Jurkat, Clone E6-1 (cell line): ENCODE measurements around the gene CNTN1.

Experiments used
- DNase-seq: peaks from one replicate; pipeline ENCODE4 v3.0.0-alpha.2; 2011; ENCODE audit warnings: low read depth, low spot score
- H3K4me3 ChIP-seq: 2 replicates; pipeline ENCODE4 v1.5.1; 2011; ENCODE audit warnings: mild to moderate bottlenecking, low read length, control low read depth, moderate library complexity

CNTN1 gene

GRCh38 chr12:40993158-40993557 is 300.9 kb downstream of the CNTN1 start:
- H3K4me3 ChIP-seq: no peak overlapping the region
- no peak for DNase-seq

- no peak overlapping the region for H3K4me3 ChIP-seq
- no peak for DNase-seq
Observed at GRCh38 chr12:40996091-40996490, 303.9 kb downstream of the CNTN1 start.

- no peak for DNase-seq
- no peak overlapping the region for H3K4me3 ChIP-seq
Observed at GRCh38 chr12:40999210-40999609, 307.0 kb downstream of the CNTN1 start.

- H3K4me3 ChIP-seq: no peak overlapping the region
- DNase-seq: no peak
Observed at GRCh38 chr12:41008472-41008871, 316.2 kb downstream of the CNTN1 start.

- DNase-seq: no peak
- no peak overlapping the region for H3K4me3 ChIP-seq
Observed at GRCh38 chr12:41011939-41012338, 319.7 kb downstream of the CNTN1 start.

DNA sequence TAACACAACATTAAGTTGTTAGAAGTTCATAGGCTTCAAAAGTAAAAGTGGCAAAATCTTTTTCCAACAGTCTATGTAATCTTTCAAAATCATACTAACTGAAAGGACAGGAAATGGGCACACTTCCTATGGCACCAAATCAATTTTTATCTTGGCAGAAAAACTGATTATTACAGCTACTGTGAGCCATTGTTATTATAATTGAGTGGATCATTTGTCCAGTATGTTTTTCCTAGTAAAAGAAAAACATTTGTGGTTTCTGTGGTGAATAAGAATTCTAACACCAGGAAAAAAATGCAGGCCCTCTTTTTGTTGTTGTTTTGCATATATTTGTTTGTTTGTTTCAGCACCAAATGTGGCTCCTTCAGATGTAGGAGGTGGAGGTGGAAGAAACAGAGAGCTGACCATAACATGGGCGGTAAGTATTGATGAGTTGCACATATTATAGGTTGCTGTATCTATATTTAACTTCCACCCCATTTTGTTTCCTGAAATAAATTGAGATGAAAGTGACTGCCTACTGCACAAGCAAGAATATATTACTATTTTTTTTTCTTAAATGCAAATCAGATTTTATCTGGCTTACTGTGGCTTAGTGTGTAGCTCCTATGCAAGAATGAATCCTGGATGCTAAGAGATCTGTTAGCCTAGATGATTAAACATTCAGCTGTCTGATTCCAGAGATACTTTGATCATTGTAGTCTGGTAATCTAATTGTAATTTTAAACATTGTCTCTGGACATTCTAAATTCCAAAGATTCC is 321.8 kb downstream of the CNTN1 start:
- no peak overlapping the region for H3K4me3 ChIP-seq
- no peak for DNase-seq

DNA sequence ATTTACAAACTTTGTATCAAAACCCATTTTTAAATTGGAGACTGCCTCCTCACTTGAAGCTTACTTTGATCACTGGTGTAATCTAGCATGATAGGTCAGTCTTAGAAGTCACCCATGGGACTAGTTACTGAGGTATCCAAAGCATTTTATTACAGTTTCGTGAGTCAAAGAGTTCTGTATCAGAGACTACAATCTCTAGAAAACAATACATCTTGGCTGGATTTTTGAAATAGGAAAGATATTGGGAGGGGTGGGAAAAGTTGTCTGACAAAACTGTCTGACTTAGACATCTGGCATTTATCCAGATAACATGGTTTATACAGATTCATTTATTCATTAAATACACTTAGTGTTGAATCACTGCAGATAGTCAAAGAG is 322.4 kb downstream of the CNTN1 start:
- DNase-seq: no peak

DNA sequence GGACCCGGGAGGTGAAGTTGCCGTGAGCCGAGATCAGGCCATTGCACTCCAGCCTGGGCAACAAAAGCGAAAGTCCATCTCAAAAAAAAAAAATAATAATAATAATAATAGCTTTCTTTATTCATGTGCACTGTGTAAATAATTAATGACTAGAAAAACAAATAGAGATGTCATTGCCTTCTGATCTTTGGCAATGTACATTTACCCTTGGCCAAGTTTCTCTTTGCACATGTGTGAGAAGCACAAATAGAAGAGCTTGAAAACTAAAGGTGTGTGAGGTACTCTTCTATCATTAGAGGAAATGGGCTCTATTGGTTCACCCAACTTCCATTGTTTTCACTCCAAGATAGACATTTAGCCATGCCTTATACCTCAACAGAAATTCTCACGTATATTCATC is 325.8 kb downstream of the CNTN1 start:
- no peak overlapping the region for H3K4me3 ChIP-seq
- no peak for DNase-seq

More for the DNA sequence above, 322.4 kb downstream of the CNTN1 start:
- no peak overlapping the region for H3K4me3 ChIP-seq

- H3K4me3 ChIP-seq: no peak overlapping the region
- no peak for DNase-seq
Observed at GRCh38 chr12:41019461-41019860, 327.2 kb downstream of the CNTN1 start.

DNA sequence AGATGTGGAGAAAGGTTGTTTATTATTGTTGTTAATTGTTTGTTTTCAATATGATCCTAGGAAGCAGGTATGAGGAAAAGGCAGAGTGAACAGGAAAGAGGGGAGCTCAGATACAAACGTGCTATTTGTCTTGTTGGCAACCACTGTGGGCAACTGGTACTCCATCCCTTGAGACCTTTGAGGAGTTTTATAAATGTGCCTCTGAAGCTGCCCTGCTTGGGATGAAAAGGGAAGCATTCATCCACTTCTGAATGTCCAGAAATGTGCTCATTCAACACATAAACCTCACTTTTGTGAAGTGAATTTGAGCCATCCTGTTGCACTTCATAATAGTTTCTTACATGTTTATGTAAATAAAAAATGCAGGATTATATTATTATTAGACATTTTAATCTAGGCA is 331.6 kb downstream of the CNTN1 start:
- no peak overlapping the region for H3K4me3 ChIP-seq
- DNase-seq: no peak

- no peak for DNase-seq
- H3K4me3 ChIP-seq: no peak overlapping the region
Observed at GRCh38 chr12:41026151-41026550, 333.9 kb downstream of the CNTN1 start.

DNA sequence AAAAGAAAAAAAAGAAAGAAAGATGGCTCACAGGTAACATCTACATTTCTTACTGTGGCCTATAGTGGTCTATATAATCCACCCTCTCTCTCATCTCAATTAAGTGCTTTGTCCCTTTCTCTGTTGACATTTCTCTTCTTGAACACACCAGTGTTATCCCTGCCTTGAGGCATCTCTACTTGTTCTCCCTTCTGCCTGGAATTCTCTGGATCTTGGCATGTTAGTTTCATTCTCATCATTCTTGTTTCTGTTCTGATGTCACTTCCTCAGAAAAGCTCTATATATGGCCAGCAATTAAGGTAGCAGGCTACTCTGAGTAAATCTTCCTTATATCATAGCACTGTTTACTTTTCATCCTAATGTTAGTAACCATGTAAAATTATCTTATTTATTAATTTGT is 340.1 kb downstream of the CNTN1 start:
- no peak for DNase-seq
- no peak overlapping the region for H3K4me3 ChIP-seq

- no peak for DNase-seq
- no peak overlapping the region for H3K4me3 ChIP-seq
Observed at GRCh38 chr12:41034686-41035085, 342.4 kb downstream of the CNTN1 start.

- DNase-seq: no peak
- H3K4me3 ChIP-seq: no peak overlapping the region
Observed at GRCh38 chr12:41039461-41039860, 347.2 kb downstream of the CNTN1 start.

- DNase-seq: no peak
Observed at GRCh38 chr12:41045509-41045908, 353.3 kb downstream of the CNTN1 start.

DNA sequence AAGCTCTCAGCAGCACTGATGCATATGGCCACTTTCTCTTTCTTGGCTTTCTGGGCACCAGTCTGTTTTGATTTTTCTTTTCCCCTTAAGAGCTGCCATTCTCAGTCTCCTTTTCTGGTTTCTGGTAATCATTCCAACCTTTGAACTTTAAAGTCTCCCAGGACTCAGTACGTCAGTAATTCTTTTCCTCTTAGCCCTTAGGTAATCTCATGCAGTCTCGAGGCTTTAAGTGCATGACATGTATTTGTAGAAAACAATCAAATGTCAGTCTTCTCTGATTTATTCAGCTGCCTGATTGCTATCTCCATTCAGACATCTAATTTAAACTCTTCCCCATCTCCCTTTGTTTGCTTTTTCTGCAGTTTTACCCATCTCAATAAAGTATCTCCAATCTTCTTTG is 356.8 kb downstream of the CNTN1 start:
- DNase-seq: no peak
- H3K4me3 ChIP-seq: no peak overlapping the region

More at GRCh38 chr12:41045509-41045908, 353.3 kb downstream of the CNTN1 start:
- no peak overlapping the region for H3K4me3 ChIP-seq

- no peak overlapping the region for H3K4me3 ChIP-seq
Observed at GRCh38 chr12:41051954-41052353, 359.7 kb downstream of the CNTN1 start.

GRCh38 chr12:41052441-41052840 is 360.2 kb downstream of the CNTN1 start:
- DNase-seq: no peak
- no peak overlapping the region for H3K4me3 ChIP-seq

More at GRCh38 chr12:41051954-41052353, 359.7 kb downstream of the CNTN1 start:
- no peak for DNase-seq

- DNase-seq: no peak
- H3K4me3 ChIP-seq: no peak overlapping the region
Observed at GRCh38 chr12:41053046-41053445, 360.8 kb downstream of the CNTN1 start.

DNA sequence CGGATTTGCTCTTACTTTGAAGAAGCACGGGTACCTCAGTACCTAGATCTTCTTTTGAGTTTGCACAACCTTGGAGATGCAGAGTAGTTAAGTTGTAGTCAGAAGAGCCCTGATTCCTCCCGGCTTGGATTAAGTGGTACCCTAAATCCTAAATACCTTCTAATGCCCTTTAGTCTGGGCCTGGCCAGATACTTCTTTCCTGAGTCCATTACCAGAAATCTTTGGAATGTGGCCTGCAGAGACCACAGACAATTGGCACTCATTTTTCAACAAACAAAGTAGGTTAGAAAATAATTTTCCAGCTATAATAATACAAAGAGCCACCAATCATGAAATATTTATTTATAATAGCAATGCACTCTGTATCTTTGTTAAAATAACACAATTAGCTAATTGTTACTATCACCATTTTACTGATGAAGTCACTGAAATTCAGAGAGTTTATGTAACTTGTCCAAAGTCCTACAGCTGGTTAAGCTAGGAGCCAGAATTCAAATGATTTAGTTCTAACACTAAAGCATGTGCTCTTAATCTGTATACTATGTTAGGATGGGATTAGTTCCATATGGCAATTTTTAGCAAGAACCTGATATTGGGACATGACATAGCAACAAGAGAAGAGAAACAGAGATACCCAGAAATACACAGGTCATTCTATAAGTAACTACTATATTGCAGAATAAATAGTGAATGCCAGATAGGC is 363.8 kb downstream of the CNTN1 start:
- DNase-seq: no peak
- no peak overlapping the region for H3K4me3 ChIP-seq

- no peak overlapping the region for H3K4me3 ChIP-seq
- DNase-seq: no peak
Observed at GRCh38 chr12:41058266-41058665, 366.0 kb downstream of the CNTN1 start.
